Measurements from ENCODE around the gene JAG2.

Gene JAG2

DNA sequence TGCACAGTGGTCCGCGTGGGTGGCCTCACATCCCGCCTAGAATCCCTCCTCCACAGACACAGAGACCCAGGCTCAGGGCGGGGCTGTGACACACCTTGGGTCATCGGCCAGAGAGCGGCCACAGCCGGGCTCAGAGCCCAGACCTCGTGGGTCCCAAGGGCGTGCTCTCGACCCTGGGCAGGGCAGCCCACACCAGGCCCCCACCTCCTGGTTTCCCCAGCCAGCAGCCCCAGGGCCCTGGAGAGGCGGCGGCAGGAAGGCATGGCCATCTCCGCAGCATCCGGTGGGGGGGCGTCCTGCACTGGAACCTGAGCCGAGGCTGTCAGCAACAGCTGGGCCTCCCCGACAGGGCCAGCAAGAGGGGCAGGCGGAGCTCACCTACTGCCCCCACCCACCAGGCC is 15.2 kb downstream of the JAG2 start:
- in situ Hi-C loops (cut with HindIII; ENCODE audit: low sequenced_read_pairs), result no loop called here

DNA sequence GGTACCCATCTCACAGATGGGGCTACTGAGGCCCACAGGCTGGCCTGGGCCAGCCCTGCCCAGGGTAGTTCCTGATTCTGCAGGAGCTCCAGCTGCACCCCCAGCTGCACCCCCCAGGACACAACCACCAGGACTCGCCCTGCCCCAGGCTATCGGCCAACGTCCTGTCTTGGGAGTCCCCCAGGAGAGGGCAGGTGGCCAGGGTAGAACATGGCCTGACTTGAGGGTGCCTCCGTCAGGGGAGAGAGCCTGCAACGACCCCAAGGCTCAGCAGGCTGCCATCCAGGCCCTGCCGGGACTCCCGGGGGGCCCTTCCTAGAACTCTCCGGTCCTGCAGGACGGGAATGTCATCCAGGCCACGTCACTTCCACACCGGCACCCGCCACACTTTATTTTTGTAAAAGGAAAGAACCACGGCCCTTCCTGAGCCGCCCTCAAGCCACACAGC is 15.8 kb downstream of the JAG2 start:
- in situ Hi-C loops (cut with HindIII; ENCODE audit: low sequenced_read_pairs), result no loop called here

DNA sequence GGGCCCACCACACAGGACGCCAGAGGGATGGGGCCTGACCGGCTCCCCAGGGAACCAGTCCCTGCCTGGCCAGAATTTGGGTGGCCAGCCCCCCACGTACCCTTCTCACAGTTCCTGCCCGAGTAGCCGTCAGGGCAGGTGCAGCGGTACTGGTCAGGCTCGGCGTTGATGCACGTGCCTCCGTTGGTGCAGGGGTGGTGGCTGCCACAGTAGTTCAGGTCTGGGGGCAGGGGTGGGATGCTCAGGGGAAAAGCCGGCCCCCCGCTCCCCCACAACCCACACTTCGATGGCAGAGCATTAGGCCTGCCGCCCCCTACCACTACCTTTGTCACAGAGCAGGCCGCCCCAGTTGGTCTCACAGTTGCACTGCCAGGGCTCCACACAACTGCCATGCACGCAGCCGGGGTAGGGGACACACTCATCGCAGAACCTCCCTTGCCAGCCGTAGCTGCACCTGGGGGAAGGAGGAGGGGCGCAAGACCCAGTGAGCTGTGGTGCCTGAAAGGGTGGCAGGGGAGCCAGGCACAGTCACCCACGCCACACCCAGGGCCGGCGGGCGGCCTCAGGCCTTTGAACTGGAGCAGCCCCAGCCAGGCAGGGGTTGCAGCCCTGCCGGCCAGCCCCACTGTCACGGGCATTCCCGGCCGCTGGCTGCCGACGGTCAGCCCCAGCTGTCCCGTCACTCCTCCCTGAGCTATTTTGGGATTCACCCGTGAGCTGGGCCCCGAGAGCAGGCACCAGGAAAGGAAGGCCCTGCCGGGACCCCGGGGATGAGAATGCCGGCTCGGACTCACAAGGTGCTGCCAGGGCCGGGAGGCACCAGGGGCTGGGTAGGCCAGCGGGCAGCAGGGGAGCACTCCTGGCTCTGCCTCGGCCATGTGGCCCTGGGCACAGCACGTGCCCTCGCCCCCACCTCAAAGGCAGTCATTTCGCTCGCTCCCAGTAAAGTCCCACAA is 16.5 kb downstream of the JAG2 start:
- in situ Hi-C loops (cut with HindIII; ENCODE audit: low sequenced_read_pairs), result no loop called here

DNA sequence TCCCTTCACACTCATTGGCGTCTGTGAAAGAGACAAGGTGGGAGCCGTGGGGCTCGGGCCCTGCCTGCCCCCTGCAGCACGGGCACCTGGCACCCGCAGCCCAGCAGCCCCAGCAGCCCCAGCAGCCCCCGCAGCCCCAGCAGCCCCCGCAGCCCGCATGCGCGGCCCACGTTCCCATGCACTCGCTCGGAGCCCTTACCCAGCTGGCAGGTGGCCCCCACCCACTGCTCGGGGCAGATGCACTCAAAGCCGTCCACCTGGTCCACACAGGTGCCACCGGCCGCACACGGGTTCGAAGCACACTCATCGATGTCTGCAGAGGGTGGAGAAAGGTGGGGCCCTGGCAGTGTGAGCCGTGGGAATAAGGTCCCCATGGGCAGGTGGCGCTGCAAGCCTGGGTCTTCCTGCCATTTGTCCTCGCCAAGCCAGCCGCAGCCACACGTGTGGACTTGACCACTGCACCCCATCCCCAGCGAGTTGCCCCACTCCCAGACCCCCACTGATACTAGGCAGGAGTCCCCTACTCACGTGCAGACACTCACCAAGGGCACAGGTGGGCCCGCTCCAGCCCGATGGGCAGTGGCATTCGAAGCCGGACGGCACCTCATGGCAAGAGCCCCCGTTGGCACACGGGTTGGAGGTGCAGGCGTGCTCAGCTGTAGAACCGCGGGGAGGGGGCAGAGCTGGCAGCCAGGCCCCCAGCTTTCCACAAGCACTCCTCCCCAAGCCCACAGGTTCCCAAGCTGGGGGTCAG is 17.3 kb downstream of the JAG2 start:
- in situ Hi-C loops (cut with HindIII; ENCODE audit: low sequenced_read_pairs), result no loop called here

DNA sequence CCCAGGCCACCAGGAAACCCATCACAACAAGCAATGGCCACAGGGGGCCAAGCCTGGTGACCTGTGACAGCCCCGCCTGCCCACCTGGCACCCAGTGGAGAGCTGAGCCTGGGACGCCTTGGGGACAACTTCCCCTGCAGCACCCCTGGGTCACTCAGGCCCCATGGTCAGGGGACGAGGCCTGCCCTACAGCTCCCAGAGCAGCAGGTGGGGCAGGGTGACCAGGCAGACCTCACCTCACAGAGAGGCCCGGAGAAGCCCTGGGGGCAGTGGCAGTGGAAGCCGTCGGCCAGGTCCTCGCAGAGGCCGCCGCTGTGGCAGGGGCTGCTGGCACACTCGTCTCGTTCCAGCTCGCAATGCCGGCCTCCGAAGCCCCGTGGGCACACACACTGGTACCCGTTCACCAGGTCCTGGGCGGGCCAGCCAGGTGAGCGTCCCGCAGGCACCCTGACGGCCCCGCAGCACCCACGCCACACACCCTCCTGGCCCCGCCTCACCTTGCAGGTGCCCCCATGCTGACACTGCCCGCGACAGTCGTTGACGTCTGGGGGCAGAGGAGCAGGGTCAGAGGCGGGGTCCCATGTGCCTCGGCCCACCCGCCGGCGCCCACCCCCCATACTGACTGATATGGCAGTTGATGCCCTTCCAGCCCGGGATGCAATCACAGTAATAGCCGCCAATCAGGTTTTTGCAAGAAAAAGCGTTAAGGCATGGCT is 18.1 kb downstream of the JAG2 start:
- in situ Hi-C loops (cut with HindIII; ENCODE audit: low sequenced_read_pairs), result no loop called here

DNA sequence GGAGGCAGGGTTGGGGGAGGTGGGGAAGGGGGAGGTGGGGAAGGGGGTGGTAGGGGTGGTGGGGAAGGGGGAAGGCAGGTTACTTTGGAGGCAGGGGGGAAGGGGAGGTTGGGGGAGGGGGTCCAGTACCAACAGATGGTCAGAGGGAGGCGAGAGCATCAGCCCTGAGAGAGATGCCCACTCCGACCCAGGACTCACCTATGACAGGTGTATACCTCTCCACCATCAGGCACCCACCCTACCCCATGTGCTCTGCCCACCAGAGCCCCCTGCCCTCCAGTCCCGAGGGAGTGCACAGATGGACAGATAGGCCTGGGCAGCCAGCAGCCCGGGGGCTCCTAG is 18.6 kb downstream of the JAG2 start:
- in situ Hi-C loops (cut with HindIII; ENCODE audit: low sequenced_read_pairs), result no loop called here

DNA sequence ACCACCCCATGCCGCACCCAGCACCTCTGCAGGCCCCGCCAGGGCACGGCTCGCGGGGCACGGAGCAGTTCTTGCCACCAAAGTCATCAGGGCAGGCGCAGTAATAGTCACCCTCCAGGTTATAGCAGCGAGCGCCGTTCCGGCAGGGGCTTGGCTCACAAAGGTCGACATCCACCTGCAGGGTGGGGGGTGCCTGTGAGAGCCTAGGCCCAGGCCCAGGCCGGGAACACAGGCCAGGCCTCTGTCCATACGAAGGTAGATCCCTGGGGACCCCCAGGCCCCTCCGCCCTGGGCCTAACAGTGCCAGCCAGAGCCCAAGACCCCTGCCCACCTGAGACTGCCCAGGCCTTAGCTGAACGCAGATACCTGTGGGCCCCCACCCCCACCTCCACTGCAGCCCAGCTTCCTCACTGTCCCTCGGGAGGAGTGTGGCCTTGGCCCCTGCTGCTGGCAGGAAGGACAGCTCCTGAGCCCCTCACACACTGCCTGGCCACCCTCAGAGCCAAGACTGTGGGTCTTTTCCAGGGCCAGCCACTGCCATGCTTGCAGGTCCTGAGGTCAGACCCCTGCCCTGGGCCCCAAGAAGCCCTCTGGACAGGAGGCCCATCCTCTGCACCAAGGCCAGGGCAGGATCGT is 19.3 kb downstream of the JAG2 start:
- in situ Hi-C loops (cut with HindIII; ENCODE audit: low sequenced_read_pairs), result no loop called here

DNA sequence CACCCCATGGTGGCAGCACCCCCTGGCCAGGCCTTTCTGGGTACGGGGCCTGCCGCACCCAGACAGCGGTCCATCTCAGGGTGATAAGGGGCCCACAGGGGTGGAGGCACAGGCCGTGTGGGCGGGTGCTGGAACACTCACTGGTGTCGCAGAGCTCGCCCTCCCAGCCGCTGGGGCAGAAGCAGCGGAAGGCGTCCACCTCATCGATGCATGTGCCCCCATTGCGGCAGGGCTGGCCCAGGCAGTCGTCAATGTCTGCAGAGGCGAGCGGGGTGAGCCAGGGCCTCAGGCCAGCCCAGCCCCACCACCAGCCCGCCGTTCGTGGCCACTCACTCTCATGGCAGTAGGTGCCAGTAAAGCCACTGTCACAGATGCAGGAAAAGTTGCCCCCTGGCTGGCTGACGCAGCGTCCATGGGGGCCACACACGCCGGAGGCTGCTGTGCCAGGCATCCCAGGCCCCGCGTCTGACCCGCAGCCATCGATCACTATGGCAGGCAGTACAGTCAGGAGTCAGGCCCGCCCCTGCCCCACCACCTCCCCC is 19.9 kb downstream of the JAG2 start:
- in situ Hi-C loops (cut with HindIII; ENCODE audit: low sequenced_read_pairs), result no loop called here

DNA sequence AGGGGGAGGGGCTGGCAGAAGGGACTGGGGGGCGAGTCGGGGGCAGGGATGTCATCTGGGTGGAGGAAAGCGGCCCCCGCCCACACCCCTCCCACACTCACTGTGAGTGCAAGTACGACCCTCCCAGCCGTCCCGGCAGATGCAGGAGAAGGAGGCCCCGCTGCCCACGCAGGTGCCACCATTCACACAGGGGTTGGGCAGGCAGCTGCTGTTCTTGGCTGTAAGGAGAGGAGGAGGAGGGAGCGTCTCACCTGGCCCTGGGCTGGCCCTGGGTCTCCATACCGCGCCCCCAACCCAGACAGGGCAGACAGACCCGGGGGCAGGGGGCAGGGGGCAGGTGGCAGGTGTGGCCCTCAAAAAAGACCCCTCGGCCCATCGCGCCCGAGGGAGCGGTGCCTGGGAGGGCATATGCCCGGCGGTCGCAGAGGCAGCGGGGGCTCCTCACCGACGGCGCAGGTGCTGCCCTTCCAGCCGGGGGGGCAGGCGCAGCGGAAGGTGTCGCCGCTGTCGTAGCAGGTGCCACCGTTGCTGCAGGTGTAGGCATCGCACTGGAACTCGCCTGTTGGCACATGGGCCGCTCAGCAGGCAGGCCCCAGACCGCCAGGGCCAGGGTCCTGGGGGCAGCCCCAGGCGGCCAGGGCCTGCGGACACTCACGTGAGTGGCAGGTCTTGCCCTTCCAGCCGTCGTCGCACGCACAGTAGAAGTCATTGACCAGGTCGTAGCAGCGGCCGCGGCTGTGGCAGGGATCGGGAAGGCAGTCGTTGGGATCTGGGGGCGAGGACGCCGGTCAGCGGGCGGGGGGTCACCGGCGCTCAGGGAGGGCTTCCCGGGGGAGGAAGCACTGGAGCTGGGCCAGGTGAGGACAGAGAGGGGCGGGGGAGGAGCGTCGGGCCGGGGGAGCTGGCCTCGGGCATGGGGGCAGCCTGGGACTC is 20.6 kb downstream of the JAG2 start:
- in situ Hi-C loops (cut with HindIII; ENCODE audit: low sequenced_read_pairs), result no loop called here

DNA sequence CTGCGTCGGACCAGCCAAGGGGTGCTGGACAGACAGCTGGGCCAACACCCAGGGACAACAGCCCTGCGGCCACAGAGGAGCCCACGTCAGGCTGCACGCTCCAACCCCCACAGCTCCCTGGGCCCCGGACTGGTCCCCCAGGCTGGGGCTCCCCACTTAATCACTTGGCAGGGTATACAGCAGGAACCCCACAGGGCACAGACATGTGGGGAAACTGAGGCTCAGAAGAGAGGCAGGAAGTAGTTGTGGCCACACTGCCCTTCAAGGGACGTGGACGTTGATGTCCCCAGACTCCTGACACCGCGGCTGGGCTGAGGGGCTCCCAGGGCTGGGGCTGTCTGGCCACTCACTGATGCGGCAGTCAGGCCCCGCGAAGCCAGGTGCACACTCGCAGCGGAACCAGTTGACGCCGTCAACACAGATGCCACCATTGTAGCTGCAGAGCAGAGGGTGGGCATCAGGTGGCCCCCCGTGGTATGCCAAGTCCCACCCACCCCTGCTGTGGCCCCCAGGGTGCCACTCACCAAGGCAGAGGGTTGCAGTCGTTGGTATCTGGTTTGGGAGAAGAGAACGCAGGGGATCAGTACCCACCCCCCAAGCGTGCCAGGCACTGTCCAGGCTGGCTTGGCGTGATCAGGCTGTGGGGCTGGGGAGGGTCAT is 21.5 kb downstream of the JAG2 start:
- in situ Hi-C loops (cut with HindIII; ENCODE audit: low sequenced_read_pairs), result no loop called here

DNA sequence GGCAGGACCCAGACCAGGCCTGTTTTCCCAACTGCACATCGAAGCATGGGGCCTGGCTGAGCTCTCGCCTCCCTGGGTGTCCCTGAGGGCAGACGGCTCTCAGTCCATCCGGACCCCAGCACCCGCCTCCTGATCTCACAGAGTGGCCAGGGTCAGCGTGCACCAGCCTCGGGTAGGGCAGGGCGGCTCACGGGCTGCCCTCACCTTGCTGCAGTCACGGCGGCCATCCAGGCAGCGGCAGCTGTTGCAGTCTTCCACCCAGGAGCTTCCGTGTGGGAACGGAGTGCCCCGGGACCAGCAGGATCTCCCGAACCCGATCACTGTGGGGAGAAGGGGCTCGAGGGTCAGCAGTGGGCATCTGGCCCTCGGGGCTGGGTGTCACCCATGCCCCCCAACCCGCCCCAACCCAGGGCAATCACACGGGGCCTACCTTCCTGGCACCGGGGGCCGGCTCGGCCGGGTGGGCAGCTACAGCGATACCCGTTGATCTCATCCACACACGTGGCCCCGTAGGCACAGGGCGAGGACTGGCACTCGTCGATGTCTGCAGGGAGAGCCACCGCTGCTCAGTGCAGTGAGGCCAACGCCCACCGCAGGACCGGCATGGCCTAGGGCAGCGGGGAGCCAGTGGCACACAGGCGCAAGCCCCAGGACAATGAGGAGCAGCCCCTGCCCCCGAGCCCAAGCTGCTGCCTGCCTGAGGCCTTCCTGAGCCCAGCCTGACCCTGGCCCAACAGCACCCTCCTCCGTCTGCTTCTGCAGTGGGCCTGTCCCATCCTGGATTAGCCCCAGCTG is 22.2 kb downstream of the JAG2 start:
- in situ Hi-C loops (cut with HindIII; ENCODE audit: low sequenced_read_pairs), result no loop called here

DNA sequence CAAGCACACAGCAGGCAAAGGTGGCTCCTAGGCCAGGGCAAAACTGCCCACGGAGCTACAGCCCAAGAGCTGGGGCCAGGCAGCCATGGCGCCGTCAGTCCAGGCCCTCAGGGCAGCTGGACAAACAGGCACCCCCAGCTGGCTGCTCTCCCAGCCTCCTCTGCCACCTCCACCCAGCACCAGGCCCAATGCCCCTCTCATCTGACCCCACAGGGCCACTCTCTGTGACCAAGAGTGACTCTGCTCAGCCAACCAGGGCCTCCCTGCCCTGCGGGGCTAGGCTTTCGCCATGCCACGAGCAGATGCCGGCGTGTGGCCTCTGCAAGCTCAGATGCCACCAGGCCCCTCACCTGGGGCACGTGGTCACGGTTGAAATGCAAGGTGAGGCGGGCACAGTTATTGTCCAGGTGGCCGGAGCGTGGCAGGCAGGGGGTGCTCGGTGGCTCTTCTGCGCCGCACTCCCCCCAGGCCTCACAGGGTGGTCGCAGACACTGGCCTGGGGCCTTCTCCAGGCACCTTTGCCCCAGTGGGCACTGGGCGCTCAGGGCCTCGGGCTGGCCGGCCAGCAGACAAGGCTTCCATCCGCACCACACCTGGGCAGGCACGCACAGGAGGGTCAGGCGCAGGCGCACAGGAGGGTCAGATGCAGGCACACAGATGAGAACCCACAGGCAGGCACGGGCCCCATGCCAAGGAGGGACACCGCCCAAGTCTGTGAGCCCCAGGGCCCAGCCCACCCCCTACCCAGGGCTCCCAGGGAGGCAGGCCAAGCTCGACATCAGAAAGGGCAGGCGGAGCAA is 23.0 kb downstream of the JAG2 start:
- in situ Hi-C loops (cut with HindIII; ENCODE audit: low sequenced_read_pairs), result no loop called here

DNA sequence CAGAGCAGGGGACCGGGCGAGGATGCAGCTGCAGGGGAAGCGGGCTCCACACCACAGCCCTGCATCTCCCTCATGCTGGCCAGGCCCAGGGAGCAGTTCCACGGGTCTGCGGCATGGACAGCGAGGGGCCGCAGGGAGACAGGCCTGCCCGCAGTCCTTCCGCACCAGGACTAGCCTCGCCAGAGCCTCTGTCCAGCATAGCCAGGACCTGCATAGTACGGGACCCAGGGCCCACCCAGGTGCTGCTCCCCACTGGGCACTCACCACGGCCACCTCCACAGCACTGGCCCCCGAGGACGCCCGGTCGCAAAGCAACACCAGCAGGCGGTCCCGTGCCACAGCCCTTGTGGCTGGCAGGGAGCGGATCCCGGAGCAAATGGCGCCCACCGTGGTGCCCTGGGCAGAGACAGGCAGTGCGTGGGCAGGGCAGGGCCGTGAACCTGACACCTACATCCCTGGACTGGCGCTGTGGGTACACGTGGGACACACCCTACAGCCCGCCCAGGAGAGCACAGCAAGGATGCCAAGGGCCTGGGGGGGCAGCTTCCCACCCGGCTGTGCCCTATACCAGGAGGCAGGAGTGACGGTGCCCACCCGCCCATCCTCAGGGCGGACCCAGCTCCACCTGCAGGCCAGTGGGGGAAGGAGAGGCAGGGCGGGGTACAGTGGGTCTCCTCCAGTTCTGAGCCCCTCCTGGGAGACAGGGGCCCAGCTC is 23.8 kb downstream of the JAG2 start:
- in situ Hi-C loops (cut with HindIII; ENCODE audit: low sequenced_read_pairs), result no loop called here

DNA sequence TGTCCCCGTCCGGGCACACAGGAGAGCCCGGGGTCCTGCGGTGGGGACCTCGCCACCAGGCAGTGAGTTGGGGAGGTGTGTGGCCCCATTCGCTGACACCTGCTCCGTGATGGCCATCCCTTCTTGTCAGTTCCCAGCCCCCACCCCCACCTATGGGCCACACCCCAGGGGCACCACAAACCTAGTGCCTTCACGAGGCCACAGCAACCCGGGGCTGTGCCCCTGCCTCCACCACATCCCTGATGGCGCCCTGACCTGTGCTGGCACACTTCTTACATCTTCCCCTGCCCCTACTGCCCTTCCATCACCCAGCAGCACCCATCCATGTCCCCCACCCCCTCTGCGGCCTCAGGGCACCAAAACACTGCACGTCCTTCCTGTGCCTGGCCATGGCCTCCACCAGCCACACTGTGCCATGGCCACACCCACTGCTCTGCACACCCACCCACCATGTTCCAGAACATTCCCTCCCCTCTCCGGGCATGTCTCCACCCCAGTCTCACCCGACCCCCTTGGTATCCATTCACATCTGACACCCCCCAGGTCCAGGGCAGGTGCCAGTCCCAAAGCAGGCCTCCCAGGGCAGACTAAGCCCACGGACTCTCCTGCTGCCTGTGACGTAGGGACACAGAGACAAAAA is 24.4 kb downstream of the JAG2 start:
- in situ Hi-C loops (cut with HindIII; ENCODE audit: low sequenced_read_pairs), result no loop called here

DNA sequence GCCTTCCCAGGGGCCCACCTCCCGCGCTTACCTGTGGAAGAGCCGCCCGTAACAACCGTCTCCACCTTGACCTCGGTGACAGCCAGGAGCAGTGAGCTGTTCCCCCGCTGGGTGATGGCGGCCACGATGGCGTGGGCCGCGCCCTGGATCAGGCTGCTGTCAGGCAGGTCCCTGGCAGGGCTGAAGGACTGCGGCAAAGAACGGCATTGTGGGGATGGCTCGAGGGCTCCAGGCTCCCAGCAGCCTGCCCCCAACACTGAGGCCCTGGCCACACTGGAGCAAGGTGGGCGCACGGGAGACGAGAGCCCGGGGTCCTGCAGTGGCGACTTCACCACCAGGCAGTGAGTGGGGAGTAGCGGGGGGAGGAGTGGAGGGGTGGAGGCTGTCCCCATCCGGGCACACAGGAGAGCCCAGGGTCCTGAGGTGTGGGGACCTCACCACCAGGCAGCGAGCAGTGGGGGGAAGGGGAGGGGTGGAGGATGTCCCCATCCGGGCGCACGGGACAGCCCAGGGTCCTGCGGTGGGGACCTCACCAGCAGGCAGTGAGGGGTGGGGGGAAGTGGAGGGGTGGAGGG is 25.0 kb downstream of the JAG2 start:
- in situ Hi-C loops (cut with HindIII; ENCODE audit: low sequenced_read_pairs), result no loop called here
